Measurements from ENCODE around the gene LENEP.

Gene LENEP

DNA sequence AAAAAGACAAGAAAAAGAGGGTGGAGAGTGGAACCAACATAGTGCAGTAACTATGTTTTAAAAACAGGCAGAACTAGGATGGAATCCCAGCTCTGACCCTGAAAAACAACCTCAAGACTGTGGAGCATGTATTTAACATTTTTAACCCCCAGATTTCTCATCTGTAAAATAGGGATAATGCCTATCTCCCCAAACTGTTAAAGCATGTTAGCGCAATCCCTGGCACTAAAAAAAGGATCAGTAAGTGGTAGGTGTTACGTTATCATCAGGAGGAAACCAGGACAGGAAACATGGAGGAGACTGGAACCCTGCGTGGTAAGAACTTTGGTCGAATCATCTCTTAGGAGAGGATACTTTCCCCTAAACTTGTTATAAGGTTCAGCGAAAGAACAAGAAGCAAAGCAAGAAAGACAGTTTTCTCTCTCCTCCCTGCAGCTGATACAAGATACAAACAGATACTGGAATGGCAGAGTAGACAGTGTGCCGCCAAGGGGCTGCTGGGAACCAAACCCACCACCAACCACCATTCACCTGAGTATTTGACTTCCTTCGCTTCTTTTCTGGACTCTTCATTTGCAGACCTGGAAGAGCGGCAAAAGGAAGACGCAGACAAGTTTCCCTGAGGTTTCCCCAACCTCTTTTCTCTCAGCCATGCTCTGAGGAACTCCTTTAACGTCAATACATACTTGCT is 32.8 kb upstream of the LENEP start:
- DNase-seq (ENCODE audit: low read depth in 2 of 3, low spot score in 1 of 3): no peak

DNA sequence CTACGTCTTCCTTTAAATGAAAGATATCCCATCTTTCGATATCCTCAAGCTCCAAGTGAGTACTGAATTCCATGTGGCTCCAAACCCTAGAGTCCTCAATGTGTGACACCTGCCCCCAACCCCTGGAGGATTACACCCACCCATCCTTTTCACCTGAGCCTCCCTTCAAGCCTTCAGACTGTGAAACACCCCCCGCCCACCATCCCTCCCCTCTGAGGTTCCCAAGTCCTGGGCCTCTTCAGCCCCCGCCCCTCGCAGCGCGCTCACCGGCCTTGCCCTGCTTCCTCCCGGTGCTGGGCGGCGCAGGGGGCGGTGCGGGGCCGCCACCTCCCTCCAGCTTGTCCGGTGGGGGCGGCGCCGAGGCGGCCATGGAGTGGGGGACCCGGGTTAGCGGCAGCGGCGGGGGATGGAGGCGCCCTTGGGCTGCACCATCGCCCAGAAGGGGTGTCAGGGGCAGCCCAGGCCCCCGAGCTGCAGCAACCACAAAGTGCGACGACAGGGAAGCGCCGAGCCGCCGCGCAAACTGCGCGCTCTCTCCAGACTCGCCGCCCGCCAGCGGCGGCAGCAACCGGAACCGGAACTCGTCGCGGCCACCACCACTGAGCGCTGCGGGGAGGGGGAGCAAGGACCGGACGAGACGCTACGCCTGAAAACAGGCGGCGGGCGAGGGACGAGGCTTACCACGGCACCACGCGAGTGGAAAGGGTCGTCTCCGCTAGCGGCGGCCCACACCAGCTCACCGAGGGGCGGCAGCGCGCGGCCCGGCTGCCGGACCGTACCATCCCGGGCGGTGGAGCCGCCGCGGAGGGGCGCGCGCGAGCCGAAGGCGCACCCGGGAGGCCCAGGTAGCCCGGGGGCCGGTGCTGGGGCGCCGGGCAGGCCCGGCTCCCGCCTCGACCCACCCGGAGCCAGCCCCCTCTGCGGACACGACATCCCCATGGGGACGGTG is 31.9 kb upstream of the LENEP start, which contains the start of gene PYGO2:
Gene PYGO2 (minus strand): TSS at position 576 of the 949 bp plus-strand sequence. CDS start 206 bp downstream, at position 370.
- peak; percentile 62 to 82 (median 63) for DNase-seq (ENCODE audit: low read depth in 2 of 3, low spot score in 1 of 3)

DNA sequence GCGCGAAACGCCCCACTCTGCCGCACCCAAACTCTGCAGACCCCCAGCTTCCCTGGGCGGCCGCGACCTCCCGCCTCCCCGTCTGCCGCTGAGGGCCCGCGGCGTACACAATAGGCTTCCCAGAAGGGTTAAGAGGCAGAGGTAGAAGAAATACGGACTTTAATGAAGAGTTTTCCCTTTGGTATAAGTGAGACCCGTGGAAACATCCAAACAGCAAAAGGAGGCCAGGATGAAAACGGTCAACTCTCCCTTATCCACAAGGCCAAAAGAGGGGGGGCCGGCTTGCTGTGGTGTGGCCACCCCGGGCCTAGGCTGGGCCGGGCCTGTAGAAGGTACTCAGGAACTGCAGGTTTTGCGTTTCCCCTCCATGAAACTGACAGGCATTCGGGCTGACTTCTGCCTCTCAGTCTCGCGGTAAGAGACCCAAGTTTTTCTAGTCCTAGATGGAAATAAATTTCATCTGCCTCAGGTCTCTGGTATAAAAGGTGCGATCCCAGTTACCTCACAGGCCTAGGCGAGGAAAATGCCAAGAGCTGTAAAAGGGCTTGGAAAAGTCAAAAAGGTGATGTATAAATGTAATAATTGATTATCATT is 31.1 kb upstream of the LENEP start:
- DNase-seq (ENCODE audit: low read depth in 2 of 3, low spot score in 1 of 3): no peak

DNA sequence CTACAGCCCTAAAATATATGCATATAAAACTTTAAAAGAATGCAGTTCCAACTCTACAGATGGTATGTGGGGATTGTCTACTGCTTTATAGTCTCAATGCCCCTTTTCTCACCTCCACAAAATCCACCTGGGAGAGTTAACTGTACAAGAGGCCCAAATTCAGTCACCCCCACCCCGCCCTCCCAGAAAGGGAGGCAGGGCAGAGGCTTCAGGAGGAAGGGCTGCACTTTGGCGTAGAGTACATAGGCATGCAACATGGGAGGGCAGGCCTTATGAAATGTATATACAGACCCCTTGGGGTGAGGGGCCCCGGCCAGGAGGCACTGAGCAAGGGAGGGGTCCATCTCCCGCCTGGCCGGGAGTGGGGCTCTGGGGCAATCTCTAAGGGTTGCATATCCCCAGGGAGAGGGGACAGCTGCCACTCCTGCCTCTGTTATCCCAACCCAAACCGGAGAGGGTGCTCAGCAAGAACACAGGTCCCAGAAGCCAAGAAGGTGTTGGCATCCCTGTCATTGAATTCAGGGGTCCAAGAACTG is 30.5 kb upstream of the LENEP start:
- DNase-seq (ENCODE audit: low read depth in 2 of 3, low spot score in 1 of 3): no peak

DNA sequence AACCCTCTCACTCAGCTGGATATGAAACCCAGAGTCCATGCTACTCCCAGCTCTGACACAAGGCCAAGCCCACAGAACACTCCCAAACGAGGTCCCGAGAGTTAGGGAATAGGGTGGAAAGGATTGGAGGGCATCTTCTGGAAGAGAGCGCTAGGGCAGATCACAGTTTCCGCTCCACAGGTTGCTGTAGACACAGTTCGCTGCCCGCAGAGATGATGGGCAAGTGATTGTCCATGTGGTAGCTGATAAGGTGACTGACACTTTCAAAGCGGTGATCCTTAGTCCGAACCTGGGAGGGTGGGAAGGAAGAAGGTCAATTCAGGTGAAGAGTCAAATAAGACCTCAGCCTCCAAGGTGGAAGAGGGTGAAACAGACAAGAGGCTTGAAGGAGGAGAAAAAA is 29.7 kb upstream of the LENEP start:
- DNase-seq (ENCODE audit: low read depth in 2 of 3, low spot score in 1 of 3): no peak

DNA sequence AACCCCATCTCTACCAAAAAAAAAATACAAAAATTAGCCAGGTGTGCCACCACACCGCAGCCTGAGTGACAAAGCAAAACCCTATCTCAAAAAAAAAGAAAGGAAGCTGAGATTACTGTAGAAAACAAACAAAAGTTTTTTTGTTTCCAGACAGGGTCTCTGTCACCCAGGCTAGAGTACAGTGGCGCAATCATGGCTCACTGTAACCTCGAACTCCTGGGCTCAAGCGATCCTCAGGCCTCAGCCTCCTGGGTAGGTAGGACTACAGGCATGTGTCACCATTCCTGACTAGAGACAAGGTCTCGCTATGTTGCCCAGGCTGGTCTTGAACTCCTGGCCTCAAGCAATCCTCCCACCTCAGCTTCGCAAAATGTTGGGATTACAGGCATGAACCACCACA is 29.0 kb upstream of the LENEP start:
- no peak for DNase-seq (ENCODE audit: low read depth in 2 of 3, low spot score in 1 of 3)

DNA sequence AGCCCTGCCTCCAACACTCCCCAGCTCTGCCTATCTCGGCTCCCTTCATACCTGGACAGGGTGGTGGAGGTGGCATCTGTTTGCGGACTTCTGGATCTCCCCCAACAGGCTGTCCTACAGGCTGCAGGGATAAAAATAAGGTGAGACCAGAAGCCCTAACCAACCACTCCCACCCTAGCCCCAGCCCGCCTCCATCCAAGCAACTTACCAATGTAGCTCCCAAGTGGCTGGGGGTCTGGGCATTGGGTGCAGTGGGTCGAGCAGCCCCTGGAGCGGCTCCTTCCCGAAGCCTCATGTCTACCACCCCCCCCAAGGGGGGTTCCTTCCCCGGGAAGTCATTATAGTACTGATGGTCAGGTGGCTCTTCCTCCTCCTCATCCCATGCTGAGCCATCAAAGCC is 27.3 kb upstream of the LENEP start:
- DNase-seq (ENCODE audit: low read depth in 2 of 3, low spot score in 1 of 3): no peak

DNA sequence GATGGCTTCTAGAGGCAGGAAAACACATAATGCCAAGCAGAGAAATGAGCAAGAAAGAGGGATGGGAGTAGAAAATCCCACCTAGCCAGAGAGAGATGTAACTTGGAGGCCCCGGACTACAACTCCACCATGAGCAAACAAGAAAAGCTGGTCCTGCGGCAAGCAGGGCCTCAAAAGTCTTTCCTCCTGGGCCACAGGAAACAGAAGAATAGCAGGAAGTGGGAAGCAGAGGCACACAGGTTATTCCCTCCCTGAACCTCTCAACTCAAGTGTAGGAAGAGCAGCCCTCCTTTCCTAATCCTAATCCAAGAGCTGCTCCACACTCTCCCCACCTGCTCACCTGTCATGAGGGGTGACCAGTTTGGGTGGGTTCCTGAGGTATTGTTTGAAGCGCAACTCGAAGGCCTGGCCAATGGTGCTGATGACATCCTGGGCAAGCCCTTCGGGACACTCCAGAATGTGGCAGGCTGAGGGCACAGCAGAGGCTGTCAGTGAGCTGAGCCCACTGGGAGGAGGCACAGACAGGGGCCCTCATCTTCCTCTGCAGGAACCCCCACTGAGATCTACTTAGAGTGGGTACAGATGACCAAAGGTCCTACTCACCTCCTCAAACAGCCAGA is 25.9 kb upstream of the LENEP start:
- no peak for DNase-seq (ENCODE audit: low read depth in 2 of 3, low spot score in 1 of 3)

DNA sequence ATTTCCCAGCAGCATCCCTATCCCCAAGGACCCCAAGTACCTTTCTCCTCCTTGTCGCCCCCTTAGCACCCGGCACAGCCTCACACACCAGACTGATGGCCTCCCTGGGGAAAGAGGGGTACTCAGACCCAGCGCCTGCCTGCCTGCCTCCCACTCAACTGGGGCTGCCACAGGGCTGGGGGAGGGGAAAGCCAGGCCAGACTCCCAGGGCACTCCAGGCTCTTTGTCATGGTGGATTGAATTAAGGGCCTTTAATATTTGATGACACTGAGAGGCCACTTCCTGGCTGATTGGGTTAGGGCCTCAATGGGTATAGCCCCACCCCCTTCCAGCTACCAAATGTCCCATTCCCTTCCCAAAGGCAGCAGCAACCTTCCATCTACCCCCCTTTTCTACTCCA is 24.7 kb upstream of the LENEP start:
- DNase-seq (ENCODE audit: low read depth in 2 of 3, low spot score in 1 of 3): no peak

DNA sequence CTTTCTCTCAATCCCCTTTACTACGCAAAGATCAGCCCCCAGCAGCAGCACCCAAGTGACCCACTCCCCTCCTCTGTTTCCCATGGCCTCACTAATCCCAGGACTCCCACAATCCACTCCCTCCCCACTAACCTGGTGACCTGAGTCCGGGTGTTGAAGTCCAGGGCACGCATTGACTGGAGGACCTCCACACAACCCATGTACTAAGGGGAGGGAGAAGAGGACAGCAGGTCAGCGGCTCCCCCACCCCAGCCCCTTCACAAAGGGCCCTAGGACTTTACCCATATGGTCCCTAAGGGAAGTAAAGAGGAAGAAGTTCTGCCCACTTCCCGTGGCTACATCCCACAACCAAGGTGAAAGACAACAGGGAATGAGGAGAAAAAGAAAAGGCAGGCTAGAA is 24.1 kb upstream of the LENEP start:
- DNase-seq (ENCODE audit: low read depth in 2 of 3, low spot score in 1 of 3): no peak

DNA sequence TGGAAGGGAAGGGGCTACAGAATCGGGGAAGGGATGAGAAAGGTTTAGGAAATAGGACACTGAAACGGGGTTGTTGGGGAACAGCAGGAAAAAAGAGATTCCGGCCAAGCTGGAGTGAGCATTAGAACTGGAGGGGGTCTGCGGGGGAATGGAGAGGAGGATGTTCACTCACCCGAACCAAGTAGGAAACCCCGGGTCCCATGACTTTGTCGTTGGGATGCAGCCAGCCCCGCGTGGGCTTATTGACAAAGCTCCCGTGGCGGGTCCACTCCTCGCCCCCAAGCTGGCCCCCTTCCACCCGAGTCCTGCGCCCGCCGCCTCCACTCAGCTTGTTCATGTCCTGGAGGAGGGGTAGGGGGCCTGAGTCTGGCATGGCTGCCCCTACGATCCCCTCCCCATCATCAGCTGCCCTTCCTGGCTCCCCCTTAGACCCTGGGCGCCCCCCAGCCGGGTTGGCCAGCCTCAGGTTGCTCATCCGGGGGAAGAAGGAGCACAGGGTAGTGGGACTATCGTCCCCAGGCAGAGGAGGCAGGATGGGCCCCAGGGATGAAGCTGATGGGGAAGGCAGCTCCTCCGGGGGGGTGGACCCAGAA is 23.4 kb upstream of the LENEP start:
- no peak for DNase-seq (ENCODE audit: low read depth in 2 of 3, low spot score in 1 of 3)

DNA sequence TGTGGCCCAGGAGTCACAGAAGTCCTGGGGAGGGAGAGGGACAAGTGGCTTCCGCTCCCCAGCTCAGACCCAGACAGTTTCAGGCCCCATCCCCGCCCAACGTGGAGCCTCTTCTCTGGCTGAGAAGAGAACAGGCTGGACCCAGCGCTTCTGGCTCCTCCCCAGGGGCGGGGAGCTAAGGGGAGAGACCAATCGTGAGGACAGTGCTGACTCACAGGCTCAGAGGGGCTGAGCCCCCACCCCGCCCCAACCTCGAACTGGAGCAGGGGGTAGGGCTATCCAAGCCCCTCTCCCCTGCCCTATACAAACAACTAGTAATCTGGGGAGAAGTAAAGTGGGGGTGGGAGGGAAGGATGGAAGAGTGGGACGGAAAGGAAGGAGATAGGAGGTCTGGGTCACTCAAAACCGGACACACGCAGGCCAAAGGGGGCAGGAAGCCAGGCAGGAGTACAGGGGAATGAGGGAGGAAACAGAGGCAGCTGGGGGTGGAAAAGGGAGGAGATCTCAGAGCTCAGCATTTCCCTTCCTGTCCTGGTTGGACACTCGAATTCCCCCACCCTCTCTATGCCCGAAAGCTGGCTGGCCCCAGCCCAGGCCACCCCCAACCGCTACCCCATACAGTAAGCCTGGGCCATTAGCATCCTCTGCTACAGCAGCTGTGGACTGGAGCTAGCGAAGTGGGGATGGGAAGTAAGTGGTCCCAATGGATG is 22.6 kb upstream of the LENEP start, which contains the start of gene SHC1:
Gene SHC1 (minus strand): TSS at position 117 of the 710 bp plus-strand sequence. CDS start 221 bp downstream, outside the sequence.
- DNase-seq (ENCODE audit: low read depth in 2 of 3, low spot score in 1 of 3): no peak

DNA sequence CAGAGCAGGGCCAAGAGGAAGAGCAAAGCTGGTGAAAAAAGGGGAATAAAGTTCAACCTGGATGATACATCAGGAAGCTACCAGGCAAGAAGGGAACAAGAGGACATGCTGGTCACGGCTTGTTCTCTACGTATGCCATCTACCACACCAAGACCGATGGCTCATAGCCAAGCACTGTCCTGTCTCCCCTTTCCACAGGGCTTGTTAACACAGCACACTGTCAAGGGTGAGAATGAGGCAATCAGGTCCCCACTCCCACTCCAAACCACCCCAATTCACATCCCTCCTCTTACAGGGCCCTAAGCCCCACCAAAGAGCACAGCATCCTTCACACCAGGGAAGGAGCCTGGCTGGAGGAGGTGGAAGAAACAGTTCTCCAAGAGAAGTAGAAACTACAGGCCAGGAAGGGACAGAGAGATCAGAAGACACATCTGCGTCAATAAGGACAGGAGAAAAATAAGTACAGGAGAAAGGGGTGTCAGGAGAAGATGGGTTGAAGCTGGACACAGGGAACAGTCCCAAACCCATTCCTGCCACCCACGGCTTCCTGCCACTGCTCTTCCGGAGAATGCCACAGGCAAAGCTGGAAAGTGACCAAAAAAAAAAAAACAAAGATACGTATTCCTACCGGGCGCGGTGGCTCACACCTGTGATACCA is 21.9 kb upstream of the LENEP start:
- no peak for DNase-seq (ENCODE audit: low read depth in 2 of 3, low spot score in 1 of 3)

DNA sequence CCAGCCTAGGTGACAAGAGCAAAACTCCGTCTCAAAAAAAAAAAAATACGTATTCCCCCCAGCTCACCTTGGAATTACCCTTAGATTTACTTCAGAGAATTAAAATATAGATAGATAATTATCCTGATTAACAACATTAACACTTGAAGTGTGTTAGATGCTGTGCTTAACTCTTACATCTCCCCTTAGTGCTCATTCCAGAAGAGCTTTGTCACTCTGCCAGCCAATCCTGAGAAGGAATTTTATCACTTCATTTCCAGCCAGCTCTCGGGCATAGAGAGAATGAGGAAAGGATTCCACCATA is 21.2 kb upstream of the LENEP start:
- DNase-seq (ENCODE audit: low read depth in 2 of 3, low spot score in 1 of 3): no peak

DNA sequence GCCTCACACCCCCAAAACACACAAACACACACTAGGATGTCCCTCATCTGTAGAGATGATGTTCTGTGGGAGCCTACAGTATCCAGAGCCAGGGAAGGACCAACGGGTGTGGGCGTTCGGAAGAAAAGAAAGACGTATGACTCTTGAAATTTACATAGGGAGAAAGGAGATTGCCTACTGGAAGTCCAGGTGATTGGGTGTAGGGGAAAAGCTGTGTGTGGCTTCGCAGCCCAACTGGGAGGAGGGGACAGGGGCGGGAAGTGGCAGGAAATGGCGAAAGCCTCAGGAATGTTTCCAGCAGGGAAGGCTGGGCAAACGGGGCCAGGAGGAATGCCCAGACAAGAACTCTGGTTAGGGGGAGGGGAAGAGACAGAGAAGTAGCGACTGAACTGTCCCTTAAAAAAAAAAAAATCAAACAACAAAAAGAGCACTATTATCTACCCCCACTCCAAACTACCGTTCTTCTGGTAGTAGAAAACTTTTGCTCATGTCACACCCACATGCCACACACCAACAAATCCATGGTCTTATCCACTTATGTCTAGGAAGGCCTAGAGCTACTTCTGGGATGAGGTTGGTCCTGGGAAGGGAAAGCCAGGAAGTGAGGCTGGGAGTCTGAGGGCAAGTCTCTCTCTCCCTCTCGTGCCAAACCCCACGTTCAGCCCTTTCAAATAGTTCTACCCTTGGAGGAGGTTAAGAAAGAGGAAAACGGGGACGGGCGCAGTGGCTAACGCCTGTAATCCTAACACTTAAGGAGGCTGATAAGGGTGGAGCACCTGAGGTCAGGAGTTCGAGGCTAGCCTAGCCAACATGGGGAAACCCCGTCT is 20.7 kb upstream of the LENEP start:
- DNase-seq (ENCODE audit: low read depth in 2 of 3, low spot score in 1 of 3): no peak

DNA sequence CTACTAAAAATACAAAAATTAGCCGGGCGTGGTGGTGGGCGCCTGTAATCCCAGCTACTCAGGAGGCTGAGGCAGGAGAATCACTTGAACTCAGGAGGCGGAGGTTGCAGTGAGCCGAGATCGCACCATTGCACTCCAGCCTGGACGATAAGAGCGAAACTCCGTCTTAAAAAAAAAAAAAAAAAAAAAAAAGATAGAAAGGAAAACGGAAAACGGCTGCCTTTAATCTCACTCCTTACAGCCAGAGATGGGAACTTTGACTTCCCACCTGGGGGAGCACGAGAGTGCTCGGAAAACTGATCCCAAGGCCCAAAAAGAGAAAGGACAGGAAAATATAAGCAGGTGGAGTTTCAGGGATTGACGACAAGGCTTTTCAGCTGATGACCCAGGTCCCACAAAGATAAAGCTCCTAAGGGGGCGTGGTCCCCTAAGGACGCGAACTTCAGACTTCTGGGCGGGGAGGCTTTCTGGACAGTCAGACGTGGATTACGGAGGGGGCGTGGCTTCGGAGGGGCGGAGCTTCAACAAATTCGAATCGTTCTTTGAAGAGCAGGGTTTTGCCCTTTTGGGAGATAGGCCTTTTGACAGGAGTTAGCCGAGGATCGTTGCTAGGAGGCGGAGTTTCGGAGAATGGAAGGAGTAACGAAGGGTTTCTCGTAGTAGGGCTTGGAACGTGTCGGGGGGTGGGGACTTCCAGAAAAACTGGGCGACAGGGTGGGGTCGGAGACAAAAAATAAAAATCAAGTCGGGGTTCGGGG is 19.9 kb upstream of the LENEP start:
- DNase-seq (ENCODE audit: low read depth in 2 of 3, low spot score in 1 of 3): peak; percentile 95 to 98 (median 95)

DNA sequence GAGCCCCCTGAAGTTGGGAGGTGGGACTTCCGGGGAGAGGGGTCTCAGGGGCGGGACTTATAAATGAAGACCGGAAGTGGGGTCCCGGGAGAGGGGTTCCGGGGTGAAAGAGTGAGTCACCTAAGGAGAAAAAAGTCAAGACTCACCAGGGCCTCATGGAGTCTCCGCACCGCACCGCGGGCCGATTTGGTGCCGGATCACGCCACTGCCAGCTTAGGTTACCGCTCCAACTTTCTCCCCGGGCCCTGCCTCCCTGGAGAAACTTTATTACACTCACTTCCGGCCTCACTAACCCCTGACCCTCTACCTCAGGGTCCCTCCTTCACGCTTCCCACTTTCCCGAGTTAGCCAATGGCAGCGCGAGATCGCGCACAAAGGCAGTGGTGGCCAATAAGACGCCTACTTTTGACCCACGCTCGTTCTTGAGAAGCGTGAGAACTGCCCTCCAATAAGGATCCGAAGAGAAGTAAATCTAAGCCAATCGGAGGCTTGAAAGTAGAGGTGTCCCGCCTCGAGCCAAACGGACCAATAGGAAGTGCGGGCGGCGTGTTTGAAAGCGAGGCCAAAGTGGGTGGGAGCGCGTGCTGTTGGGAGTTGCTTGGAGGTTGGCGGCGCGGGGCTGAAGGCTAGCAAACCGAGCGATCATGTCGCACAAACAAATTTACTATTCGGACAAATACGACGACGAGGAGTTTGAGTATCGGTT is 19.1 kb upstream of the LENEP start, which contains the start of gene CKS1B:
Gene CKS1B (plus strand): TSS at position 580 of the 706 bp plus-strand sequence. CDS start 65 bp downstream, at position 645.
- peak; percentile 87 to 95 (median 93) for DNase-seq (ENCODE audit: low read depth in 2 of 3, low spot score in 1 of 3)
